M059J (cell line): ENCODE results near the gene ADCY3. TPM values are rescaled to one million over a fixed set of nuclear protein-coding genes. Genes with fewer than 3 reads are reported as not detected.

Experiments
- DNase-seq: peaks from one replicate; pipeline ENCODE4 v3.0.0-alpha.2; 2012; ENCODE audit warnings: low read depth
- total RNA-seq: library from RNA; depleted of rRNA; stranded (reverse); fragments of >200 nt; shearing (Covaris generic); gene quantifications from 2 replicates; pipeline ENCODE4 v1.2.3, GENCODE V29; 2014

Gene ADCY3
- total RNA-seq, 1 experiment from 2014 or later = 18.1 TPM

- DNase-seq = no peak
Measured at GRCh38 chr2:24925815-24926214, 5.8 kb upstream of the ADCY3 start.

- no peak for DNase-seq
Measured at GRCh38 chr2:24924732-24925131, 4.7 kb upstream of the ADCY3 start.

- no peak for DNase-seq
Measured at GRCh38 chr2:24924266-24924665, 4.2 kb upstream of the ADCY3 start.

- no peak for DNase-seq
Measured at GRCh38 chr2:24923106-24923505, 3.1 kb upstream of the ADCY3 start.

- no peak for DNase-seq
Measured at GRCh38 chr2:24922556-24922955, 2.5 kb upstream of the ADCY3 start.

GRCh38 chr2:24920809-24921441 is 888 bp upstream of the ADCY3 start:
- DNase-seq = peak; percentile 8

GRCh38 chr2:24919506-24920097 is 435 bp downstream of the ADCY3 start:
- DNase-seq = peak; percentile 11

- peak; percentile 20 for DNase-seq
Measured at GRCh38 chr2:24919037-24919505, 966 bp downstream of the ADCY3 start.

GRCh38 chr2:24918326-24919036 is 1.6 kb downstream of the ADCY3 start:
- DNase-seq = no peak

- DNase-seq = no peak
Measured at GRCh38 chr2:24917731-24918325, 2.2 kb downstream of the ADCY3 start.

- DNase-seq = peak; percentile 7
Measured at GRCh38 chr2:24917086-24917485, 3.0 kb downstream of the ADCY3 start.

GRCh38 chr2:24915796-24916195 is 4.2 kb downstream of the ADCY3 start:
- DNase-seq = no peak

- DNase-seq = no peak
Measured at GRCh38 chr2:24915175-24915574, 4.9 kb downstream of the ADCY3 start.

- no peak for DNase-seq
Measured at GRCh38 chr2:24914713-24915112, 5.3 kb downstream of the ADCY3 start.

- no peak for DNase-seq
Measured at GRCh38 chr2:24913911-24914310, 6.1 kb downstream of the ADCY3 start.

GRCh38 chr2:24912986-24913385 is 7.1 kb downstream of the ADCY3 start:
- no peak for DNase-seq

GRCh38 chr2:24912523-24912922 is 7.5 kb downstream of the ADCY3 start:
- DNase-seq = no peak

- DNase-seq = no peak
Measured at GRCh38 chr2:24910245-24910644, 9.8 kb downstream of the ADCY3 start.

GRCh38 chr2:24909555-24910177 is 10.4 kb downstream of the ADCY3 start:
- peak; percentile 29 for DNase-seq

GRCh38 chr2:24908461-24908901 is 11.6 kb downstream of the ADCY3 start:
- no peak for DNase-seq

- DNase-seq = peak; percentile 36
Measured at GRCh38 chr2:24907116-24907515, 12.9 kb downstream of the ADCY3 start.

GRCh38 chr2:24906466-24906865 is 13.6 kb downstream of the ADCY3 start:
- DNase-seq = no peak
